HT-29 (cell line): ENCODE measurements around the gene VSTM4. TPM values are rescaled to one million over a fixed set of nuclear protein-coding genes. Genes with fewer than 3 reads are reported as not detected.

Experiments used
- DNase-seq: peaks from one replicate; pipeline ENCODE4 v3.0.0-alpha.2; 2015; ENCODE audit warnings: low spot score
- total RNA-seq: library from RNA; depleted of rRNA; stranded (reverse); fragments of >200 nt; shearing (Covaris generic); gene quantifications from 2 replicates; pipeline ENCODE4 v1.2.3, GENCODE V29; 2014

Gene VSTM4
- total RNA-seq, 1 experiment from 2014 or later, result not detected

GRCh38 chr10:49092477-49092876 is 22.8 kb downstream of the VSTM4 start:
- no peak for DNase-seq

DNA sequence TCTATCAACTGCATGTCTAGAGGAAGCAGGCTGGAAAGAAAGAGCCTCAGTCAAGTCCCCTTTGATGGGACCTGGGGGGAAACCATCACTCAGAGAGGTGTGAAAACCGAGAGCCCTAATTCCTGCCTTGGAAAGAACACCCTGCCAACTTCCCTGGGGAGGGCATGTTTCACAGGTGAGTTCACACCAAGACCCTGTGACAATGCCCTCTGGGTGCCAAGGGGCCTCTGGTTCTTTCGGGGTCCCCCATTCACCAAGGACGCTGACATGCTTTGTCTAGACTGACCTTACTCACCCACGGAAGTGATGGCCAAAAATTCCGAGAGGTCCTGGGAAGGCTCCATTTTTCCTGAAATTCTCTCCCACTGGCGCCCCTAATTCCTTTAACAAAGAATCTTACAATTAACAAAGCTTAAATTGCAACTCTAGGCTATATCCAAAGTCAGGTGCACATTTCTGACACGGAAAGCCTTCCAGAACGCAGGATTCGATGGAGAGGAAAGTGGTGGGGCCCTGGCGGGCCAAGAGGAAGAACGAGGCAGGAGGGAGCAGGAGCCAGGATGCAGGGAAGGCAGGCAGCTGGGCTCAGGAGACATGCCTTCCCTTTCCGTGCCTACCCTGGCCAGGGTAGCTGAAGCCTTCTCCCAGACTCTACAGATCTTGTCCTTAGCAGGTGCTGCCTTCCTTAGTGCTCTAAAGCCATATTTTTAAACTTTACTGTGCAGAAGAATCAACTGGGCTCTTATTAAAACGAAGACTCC is 23.7 kb downstream of the VSTM4 start:
- DNase-seq, result no peak

GRCh38 chr10:49090696-49091380 is 24.5 kb downstream of the VSTM4 start:
- DNase-seq, result no peak

GRCh38 chr10:49090189-49090575 is 25.1 kb downstream of the VSTM4 start:
- no peak for DNase-seq

- DNase-seq, result no peak
Measured at GRCh38 chr10:49089557-49090188, 25.6 kb downstream of the VSTM4 start.

DNA sequence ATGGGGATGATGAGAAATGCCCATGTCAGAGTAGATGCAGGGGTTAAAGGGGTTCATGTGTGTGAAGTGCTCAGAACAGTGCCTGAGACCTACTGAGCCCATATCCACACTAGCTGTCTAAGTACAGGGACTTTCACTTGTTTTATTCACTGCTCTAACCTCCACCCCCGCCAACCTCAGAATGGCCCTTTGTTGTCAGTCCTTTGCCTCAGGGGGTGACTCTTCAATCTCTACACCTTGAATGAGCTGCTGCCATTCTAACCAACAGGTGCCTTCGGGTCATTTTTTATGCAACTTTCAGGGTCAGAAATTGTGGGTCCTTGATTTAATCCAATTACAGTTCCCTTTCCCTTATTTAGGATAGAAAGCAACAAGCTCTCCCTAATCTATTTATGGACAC is 26.2 kb downstream of the VSTM4 start:
- no peak for DNase-seq

DNA sequence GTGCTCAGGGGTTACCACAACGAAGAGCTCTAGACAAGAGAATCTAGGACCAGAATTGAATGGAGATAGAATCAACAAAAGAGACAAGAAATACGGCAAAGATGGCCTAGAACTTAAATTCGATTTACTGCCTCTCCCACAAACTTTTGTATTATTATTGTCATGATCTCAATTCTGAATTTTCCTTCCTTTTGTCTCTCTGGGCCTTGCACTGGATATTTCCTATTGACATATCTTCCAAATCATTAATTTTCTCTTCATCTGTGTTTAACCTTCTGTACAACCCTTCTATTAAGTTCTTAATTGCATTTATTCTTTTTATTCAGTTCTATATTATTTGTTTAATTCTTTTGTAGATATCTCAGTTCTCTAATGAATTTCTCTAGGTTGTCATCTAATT is 28.4 kb downstream of the VSTM4 start:
- no peak for DNase-seq

DNA sequence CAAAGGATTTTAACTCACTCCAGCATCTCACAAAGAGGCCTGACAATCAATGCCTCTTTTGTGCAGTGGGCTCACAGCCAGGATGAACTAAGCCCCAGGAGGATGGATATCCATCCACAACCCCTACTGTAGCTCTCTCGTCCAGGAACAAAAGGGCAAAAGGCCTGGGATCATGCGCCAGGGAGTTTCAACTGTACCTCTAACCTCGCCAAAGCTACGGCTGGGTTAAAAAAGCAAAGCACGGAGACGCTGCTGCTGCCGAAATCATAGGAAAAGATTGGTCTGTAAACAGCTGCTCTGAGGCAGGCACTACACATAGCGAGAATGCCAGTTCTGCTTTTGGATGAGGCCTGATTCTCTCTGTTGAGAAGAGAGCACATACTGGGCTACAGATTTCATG is 32.1 kb downstream of the VSTM4 start:
- no peak for DNase-seq

- DNase-seq, result no peak
Measured at GRCh38 chr10:49082766-49083165, 32.6 kb downstream of the VSTM4 start.

DNA sequence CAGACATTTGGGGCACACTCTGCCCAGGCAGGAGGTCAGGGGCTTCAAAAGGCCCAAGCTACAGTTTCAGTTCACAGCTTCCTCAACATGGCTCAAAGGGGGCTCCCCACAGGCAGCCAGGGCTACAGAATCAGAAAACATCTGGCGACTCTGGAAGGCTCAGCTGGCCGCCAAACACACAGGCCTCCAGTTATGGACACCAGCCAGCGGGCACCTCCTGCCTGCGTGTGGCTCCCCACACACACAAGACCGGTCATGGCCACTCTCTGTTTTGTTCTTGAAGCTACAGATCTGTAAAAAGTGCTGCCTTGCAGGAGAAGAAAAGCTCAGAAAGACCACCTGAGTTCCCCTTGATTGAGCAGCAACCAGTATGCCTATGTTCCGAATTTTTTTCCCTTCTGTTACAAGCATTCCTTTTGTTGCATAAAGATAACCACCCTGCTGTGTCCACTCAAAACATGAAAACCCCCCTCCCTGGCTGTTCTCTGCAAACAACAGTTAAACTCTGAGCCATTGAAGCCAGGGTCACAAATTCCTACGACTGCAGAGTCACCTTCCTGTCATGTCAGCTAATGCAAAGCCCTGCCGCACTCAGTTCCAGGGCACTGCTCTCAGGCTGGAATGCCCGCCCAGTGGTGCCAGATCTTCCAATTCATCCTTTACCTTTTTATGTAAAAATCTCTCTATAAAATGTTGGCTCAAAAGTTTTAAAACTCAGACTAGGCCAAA is 33.6 kb downstream of the VSTM4 start:
- no peak for DNase-seq

- no peak for DNase-seq
Measured at GRCh38 chr10:49080965-49081364, 34.4 kb downstream of the VSTM4 start.

DNA sequence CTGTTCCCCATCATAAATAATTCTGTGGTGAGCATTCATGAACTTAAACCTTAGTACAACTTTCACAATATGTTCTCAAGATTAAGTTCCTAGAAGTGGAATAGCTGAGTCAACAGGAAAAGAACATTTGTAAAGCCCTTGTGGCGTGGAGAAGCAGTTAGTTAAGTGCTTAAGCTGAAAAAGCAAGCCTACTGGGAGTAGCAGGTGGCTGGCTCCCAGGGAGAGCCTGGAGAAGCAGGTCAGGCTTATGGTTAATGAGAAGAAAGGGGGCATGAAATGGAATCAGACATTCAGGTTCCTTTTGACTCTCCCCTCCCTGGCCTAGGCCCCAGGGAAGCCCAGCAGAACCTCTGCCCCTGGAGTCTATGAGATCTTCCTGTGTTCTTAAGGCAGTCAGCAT is 35.3 kb downstream of the VSTM4 start:
- DNase-seq, result no peak

DNA sequence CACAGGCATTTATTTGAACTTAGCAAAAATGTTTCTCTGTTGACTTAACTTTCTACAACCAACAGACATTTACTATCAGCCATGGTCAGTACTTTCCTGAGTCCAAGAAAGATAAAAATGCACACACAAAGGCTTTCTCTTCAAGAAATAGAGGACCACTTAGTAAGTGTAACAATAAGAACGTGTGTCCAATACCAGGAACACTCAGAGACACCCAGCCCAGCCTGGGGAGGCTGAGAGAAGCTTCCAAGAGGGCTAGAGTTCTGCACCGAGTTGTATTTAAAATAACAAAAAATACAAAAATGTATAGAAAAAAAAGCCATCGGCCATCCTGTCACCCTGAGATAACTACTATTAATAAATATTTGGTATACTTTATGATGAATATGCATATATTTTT is 35.8 kb downstream of the VSTM4 start:
- DNase-seq, result no peak

- DNase-seq, result no peak
Measured at GRCh38 chr10:49079072-49079471, 36.2 kb downstream of the VSTM4 start.

- DNase-seq, result no peak
Measured at GRCh38 chr10:49078433-49078832, 36.9 kb downstream of the VSTM4 start.

- no peak for DNase-seq
Measured at GRCh38 chr10:49076741-49077521, 38.4 kb downstream of the VSTM4 start.

DNA sequence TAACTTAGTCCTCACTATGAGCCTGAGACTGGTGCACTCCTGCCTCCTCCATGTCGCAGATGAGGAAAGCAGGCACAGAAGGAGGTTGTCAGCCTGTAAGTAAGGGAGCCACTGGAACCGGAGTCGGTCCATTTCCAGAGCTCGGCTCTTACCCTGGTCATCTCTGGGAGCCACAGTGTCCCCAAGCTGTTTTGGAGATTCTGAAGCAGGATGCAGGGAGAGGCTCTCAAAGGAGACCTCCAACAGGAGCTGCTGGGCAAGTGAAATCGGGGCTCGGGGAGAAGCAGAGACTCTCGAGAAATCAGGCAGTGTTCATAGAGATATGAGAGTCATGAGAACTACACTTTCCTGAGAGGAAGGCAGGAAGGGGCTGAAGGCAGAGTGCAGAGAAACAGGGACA is 39.0 kb downstream of the VSTM4 start:
- DNase-seq, result no peak

- no peak for DNase-seq
Measured at GRCh38 chr10:49075743-49076142, 39.6 kb downstream of the VSTM4 start.

- DNase-seq, result no peak
Measured at GRCh38 chr10:49074836-49075682, 40.3 kb downstream of the VSTM4 start.

DNA sequence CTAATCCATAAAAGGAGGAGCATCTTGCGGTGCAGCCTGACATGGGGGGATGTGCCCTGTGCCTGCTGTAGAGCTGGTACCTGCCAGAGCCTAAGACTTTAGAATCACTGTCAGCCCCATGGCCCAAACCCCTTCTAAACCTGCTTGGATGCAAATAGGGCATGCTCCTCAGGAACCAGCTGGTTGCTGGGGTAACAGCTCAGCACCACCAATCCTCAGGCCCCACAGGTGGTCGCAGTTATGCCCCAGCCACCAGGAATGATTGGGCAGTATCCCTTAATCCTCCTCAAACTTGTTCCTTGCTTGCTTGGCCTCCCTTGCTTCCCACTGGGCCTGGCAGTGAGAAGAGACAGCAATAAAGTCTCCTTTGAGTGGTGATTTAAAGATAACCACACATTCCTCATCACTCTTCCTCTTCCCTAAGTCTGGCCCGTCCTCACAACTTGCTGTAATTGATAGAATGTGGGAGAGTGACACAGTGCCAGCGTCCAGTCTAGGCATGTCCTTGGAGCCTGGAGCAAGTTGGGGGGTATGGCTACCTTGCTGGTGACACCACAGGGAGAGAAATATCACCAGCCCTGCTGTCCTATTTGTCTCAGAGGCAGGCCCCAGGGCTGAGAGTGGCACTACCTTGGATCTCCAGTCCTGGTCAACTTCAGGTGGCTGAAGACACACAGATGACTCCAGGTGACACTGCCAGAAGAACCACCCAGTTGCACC is 43.0 kb downstream of the VSTM4 start:
- no peak for DNase-seq
